CD4-positive, alpha-beta T cell treated with Interleukin-10 for 1 hour (primary cell): Measurements from ENCODE around the gene EAPP.
"Not testable (repeated sequence)": the region's sequence is repeated elsewhere in the genome, so short reads cannot be mapped to it uniquely, and the experiment has no call there.

Experiments used
- DNase-seq: peaks from one replicate; pipeline ENCODE4 v3.0.0-alpha.2; 2020

Gene EAPP

GRCh38 chr14:34478261-34478660, 61.2 kb downstream of the EAPP start:
- DNase-seq, result no peak

GRCh38 chr14:34476036-34476435, 63.5 kb downstream of the EAPP start:
- not testable (repeated sequence) for DNase-seq

- DNase-seq, result no peak
These were observed 64.3 kb downstream of the EAPP start for GRCh38 chr14:34475163-34475562.

- DNase-seq, result no peak
These were observed 65.3 kb downstream of the EAPP start for GRCh38 chr14:34474187-34474679.

GRCh38 chr14:34472706-34473279, 66.7 kb downstream of the EAPP start:
- DNase-seq, result no peak

GRCh38 chr14:34470319-34470718, 69.2 kb downstream of the EAPP start:
- DNase-seq, result no peak

- no peak for DNase-seq
These were observed 72.8 kb downstream of the EAPP start for GRCh38 chr14:34466691-34467090.
